CD4-positive, alpha-beta T cell (primary cell): ENCODE measurements around the gene TTC28. TPM values are rescaled to one million over a fixed set of nuclear protein-coding genes. Genes with fewer than 3 reads are reported as not detected.
A peak's percentile ranks its signal among the peaks of the same experiment; 100 is the strongest.

Experiments
- ATAC-seq: fragments of 200-7000 bp; cut with Tn5 transposase; one replicate; pipeline ENCODE4 v1.10.0; 2022; ENCODE audit warnings: mild to moderate bottlenecking; ENCODE audit not compliant: poor library complexity
- CTCF ChIA-PET: fragments of 350-600 bp; sonication (Branson Sonifier 250); formaldehyde crosslinking; loops from one replicate; lab custom pipeline; 2021; ENCODE audit warnings: antibody characterized with exemption, inconsistent platforms; lab: Charles Lee
- POLR2A ChIA-PET: fragments of 350-600 bp; sonication (Branson Sonifier 250); formaldehyde crosslinking; loops from one replicate; lab custom pipeline; 2021; ENCODE audit warnings: antibody characterized with exemption, inconsistent platforms; lab: Charles Lee
- DNase-seq, 14 experiments: peaks; one replicate each; pipeline ENCODE4 v3.0.0-alpha.2; 2013 to 2020; ENCODE audit warnings: mixed read lengths in 2 of 14
- H3K27ac ChIP-seq, 2 donors: one replicate each; pipeline versions ENCODE4 v1.5.1 to v1.7.0; 2013; ENCODE audit warnings: low read length in 2 of 2, low read depth in 1 of 2, mild to moderate bottlenecking in 1 of 2
- H3K27me3 ChIP-seq, 2 experiments: 1 replicate in 1 of 2; 2 replicates in 1 of 2; pipeline versions ENCODE4 v1.6.1 to v1.7.0; 2013; ENCODE audit warnings: low read length in 2 of 2, control low read depth in 1 of 2, mild to moderate bottlenecking in 1 of 2, moderate library complexity in 1 of 2; ENCODE audit not compliant: insufficient read depth in 2 of 2, control insufficient read depth in 1 of 2
- H3K36me3 ChIP-seq: one replicate; pipeline ENCODE4 v1.6.1; 2013; ENCODE audit warnings: low read length, control low read depth; ENCODE audit not compliant: insufficient read depth
- H3K4me1 ChIP-seq: one replicate; pipeline ENCODE4 v1.6.1; 2013; ENCODE audit warnings: low read length, control low read depth; ENCODE audit not compliant: insufficient read depth
- H3K4me3 ChIP-seq: one replicate; pipeline ENCODE4 v1.5.1; 2013; ENCODE audit warnings: mild to moderate bottlenecking, low read length, moderate library complexity
- H3K9me3 ChIP-seq, 2 experiments: 1 replicate in 1 of 2; 2 replicates in 1 of 2; pipeline versions ENCODE4 v1.6.1 to v1.7.0; 2013; ENCODE audit warnings: low read length in 2 of 2, mild to moderate bottlenecking in 2 of 2, control low read depth in 1 of 2, moderate library complexity in 1 of 2; ENCODE audit not compliant: control insufficient read depth in 1 of 2, insufficient read depth in 1 of 2
- H3K27ac Mint-ChIP-seq: one replicate; pipeline ENCODE4 v1.8.0; 2020; ENCODE audit warnings: mixed read lengths
- H3K27me3 Mint-ChIP-seq: one replicate; pipeline ENCODE4 v1.8.0; 2021; ENCODE audit warnings: mixed read lengths
- H3K36me3 Mint-ChIP-seq: one replicate; pipeline ENCODE4 v1.8.0; 2021; ENCODE audit warnings: low read depth, mixed read lengths
- H3K4me1 Mint-ChIP-seq: one replicate; pipeline ENCODE4 v1.8.0; 2021; ENCODE audit warnings: low read depth, mixed read lengths
- H3K4me3 Mint-ChIP-seq: one replicate; pipeline ENCODE4 v1.8.0; 2020; ENCODE audit warnings: mild to moderate bottlenecking, mixed read lengths
- H3K9me3 Mint-ChIP-seq: one replicate; pipeline ENCODE4 v1.8.0; 2020; ENCODE audit warnings: mixed read lengths
- CTCF ChIP-seq: fragments of 200-600 bp; IDR thresholded peaks from one replicate; pipeline ENCODE4 v1.8.0; 2022; ENCODE audit warnings: antibody characterized with exemption, mild to moderate bottlenecking
- intact Hi-C, 2 experiments: fragments of 100-400 bp; cut with DNase I in 1 of 2; cut with micrococcal nuclease in 1 of 2; formaldehyde crosslinking; loops; one replicate each; pipeline versions ENCODE4 v1.15.1 to v1.9.0; 2023 to 2025; cut with DNase I, micrococcal nuclease
- total RNA-seq, 174 experiments: library from RNA in 2 of 174; stranded (reverse) in 2 of 174; gene quantifications; one replicate each; pipeline ENCODE4 v1.2.3 and lab custom pipeline; 2021 to 2026

TTC28 gene
- total RNA-seq, 2 experiments from 2014 or later = 4.6 to 5.7 TPM

- Mint-ChIP-seq H3K27ac (no peak overlapping the region), H3K27me3 (peaks cover 10% of the 10 kb centered on the region), H3K36me3 (no peaks in the 10 kb centered on the region), H3K4me1 (no peaks in the 10 kb centered on the region), H3K9me3 (no peaks in the 10 kb centered on the region), H3K4me3 (no peak overlapping the region)
- H3K9me3 ChIP-seq = no peaks in the 10 kb centered on the region
- no peak for TF ChIP-seq CTCF
- intact Hi-C loops = no loop called here
- H3K4me1 ChIP-seq = no peaks in the 10 kb centered on the region
- ChIA-PET POLR2A (no interaction called here), CTCF (no interaction called here)
- no peak overlapping the region for H3K4me3 ChIP-seq
- ATAC-seq (peak; percentile 39), DNase-seq (no peak)
- no peak overlapping the region for H3K27ac ChIP-seq
- no peaks in the 10 kb centered on the region for H3K36me3 ChIP-seq
- no peaks in the 10 kb centered on the region for H3K27me3 ChIP-seq
These were observed 217.6 kb downstream of the TTC28 start for GRCh38 chr22:28462041-28462440.

GRCh38 chr22:28454431-28455064 is 225.1 kb downstream of the TTC28 start:
- ATAC-seq = no peak
- intact Hi-C loops = no loop called here
- CTCF ChIA-PET = no interaction called here

DNA sequence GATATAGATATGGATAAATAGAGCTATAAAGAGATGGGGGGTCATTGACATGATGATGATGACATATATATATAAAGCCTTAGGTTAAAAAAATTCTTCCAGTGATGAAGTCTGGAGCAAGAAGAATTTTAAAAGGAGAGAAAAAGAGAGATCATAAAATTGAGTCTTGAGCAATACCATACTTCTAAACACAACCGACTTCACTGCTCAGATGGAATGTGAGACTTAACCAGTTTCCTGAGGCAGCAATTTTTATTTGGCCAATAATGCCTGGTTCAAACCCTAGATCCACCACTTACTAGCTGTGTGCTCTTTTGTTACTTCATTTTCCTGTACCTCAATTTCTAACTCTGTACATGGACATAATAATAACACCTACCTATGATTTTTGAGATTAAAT is 229.5 kb downstream of the TTC28 start:
- intact Hi-C loops = no loop called here
- H3K4me3 Mint-ChIP-seq = no peak overlapping the region

More at GRCh38 chr22:28454431-28455064, 225.1 kb downstream of the TTC28 start:
- no peaks in the 10 kb centered on the region for H3K36me3 ChIP-seq
- no peak overlapping the region for H3K4me3 Mint-ChIP-seq
- no peaks in the 10 kb centered on the region for H3K9me3 Mint-ChIP-seq
- H3K27me3 Mint-ChIP-seq = peaks cover 10% of the 10 kb centered on the region
- H3K4me3 ChIP-seq = no peak overlapping the region
- H3K27me3 ChIP-seq = peaks cover 0 to 4% of the 10 kb centered on the region in 2 experiments
- TF ChIP-seq CTCF = no peak
- H3K4me1 Mint-ChIP-seq = no peaks in the 10 kb centered on the region
- H3K4me1 ChIP-seq = no peaks in the 10 kb centered on the region
- no peak overlapping the region for H3K27ac Mint-ChIP-seq
- no peaks in the 10 kb centered on the region for H3K36me3 Mint-ChIP-seq
- H3K9me3 ChIP-seq = no peaks in the 10 kb centered on the region
- POLR2A ChIA-PET = no interaction called here
- no peak overlapping the region for H3K27ac ChIP-seq
- DNase-seq = no peak

More for the DNA sequence above, 229.5 kb downstream of the TTC28 start:
- ATAC-seq (no peak), DNase-seq (no peak)
- H3K27ac Mint-ChIP-seq = no peak overlapping the region
- H3K27me3 Mint-ChIP-seq = peaks cover 10% of the 10 kb centered on the region
- Histone ChIP-seq H3K36me3 (no peaks in the 10 kb centered on the region), H3K4me3 (no peak overlapping the region), H3K4me1 (no peaks in the 10 kb centered on the region), H3K27ac (no peak overlapping the region), H3K9me3 (no peaks in the 10 kb centered on the region), H3K27me3 (peaks cover 4 to 7% of the 10 kb centered on the region in 2 experiments)
- H3K9me3 Mint-ChIP-seq = no peaks in the 10 kb centered on the region
- POLR2A ChIA-PET = no interaction called here
- CTCF ChIA-PET = no interaction called here
- H3K36me3 Mint-ChIP-seq = no peaks in the 10 kb centered on the region
- no peak for TF ChIP-seq CTCF
- H3K4me1 Mint-ChIP-seq = no peaks in the 10 kb centered on the region
